ENCODE measurements around the gene MELK. TPM values are rescaled to one million over a fixed set of nuclear protein-coding genes. Genes with fewer than 3 reads are reported as not detected.

Gene MELK
- total and polyA plus RNA-seq, 2 experiments from 2014 or later, result 11.0 to 12.5 TPM

DNA sequence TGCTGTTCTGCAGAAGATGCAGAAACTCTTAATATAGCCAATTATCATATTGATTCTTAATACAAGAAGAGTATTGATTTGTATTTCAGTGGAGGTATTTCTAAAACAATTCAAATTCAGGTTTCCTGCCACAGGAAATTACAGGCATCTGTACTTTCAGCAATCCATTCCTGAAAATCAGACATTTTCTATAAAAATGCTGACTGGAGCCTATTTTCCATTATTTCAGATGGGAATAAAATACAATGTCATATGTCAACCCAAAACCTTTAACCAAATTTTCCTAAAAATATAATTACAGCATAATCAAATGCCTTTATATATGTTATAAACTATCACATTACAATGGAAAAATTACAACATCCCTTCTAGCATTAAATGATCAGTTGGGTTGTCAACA is 131.5 kb downstream of the MELK start:
- H3K27ac ChIP-seq, result no peak overlapping the region
- H3K4me1 ChIP-seq (ENCODE audit: insufficient read depth), result no peaks in the 10 kb centered on the region
- H3K36me3 ChIP-seq (replicated peaks; ENCODE audit: insufficient read depth, low read depth), result no peaks in the 10 kb centered on the region
- no peak for DNase-seq (ENCODE audit: low spot score)
- no peaks in the 10 kb centered on the region for H3K9me3 ChIP-seq (ENCODE audit: low read depth)
- no peaks in the 10 kb centered on the region for H3K27me3 ChIP-seq
- H3K4me2 ChIP-seq, result no peak overlapping the region
- H3K4me3 ChIP-seq, result no peak overlapping the region
- H3K9me2 ChIP-seq (replicated peaks; ENCODE audit: insufficient read depth), result no peaks in the 10 kb centered on the region
- no peaks in the 10 kb centered on the region for H4K20me1 ChIP-seq (ENCODE audit: insufficient read depth, poor library complexity, severe bottlenecking)
- H2AFZ ChIP-seq, result no peak overlapping the region
- TF ChIP-seq EZH2 (IDR thresholded peaks at IDR 0.05; ENCODE audit: borderline replicate concordance), result no peak
- TF ChIP-seq CTCF (IDR thresholded peaks at IDR 0.05; ENCODE audit: poor library complexity), result no peak
- no peak for TF ChIP-seq EZH2phosphoT487 (IDR thresholded peaks at IDR 0.05; ENCODE audit: low read depth, severe bottlenecking, unreplicated experiment)
- H3K79me2 ChIP-seq, result no peaks in the 10 kb centered on the region

DNA sequence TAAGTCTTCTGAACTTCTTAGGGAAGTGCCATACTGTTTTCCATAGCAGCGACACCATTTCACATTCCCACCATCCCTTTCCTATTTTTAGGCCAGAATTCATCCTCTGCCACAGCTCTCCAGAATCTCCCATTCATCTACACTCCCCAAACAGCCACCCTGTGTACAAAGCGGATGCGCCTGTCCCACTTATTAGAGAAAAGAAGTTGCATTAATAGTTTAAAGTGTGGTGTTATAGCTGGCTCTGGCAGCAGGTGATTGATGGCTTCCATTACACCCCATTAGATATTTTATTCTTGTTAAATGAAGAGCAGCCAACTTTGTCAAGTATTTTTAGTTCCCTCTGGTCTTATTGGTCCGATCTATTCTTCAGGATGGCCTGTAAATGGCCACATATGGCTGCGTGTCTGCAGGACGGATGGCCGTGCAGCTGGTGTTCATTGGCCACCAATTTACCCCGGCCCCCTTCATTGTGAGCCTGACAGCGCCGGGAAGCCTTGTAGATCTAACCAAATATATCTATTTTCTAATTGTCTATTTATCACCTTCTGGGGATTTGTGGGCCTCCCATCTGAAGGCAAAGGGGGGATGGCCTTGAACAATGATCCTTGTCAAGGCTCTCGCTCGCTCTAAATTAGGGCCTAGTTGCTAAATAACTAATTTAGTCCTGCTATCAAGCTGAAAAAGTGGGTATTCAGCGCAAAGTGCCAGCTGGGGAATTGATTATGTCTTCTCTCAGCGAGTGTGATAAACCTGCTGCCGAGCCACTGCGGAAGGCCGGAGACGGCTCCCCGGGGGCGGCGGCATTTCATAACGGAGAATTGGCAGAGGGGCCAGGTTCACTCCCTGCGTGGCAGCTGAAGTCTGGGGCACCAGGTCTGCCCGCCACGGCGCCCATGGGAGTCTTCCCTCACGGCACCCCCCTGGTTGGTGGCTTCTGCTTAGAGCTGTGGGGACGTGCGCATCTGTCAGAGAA is 141.1 kb downstream of the MELK start:
- Histone ChIP-seq H3K9me2 (replicated peaks; ENCODE audit: insufficient read depth) (no peaks in the 10 kb centered on the region), H3K4me1 (ENCODE audit: insufficient read depth) (no peaks in the 10 kb centered on the region), H4K20me1 (ENCODE audit: insufficient read depth, poor library complexity, severe bottlenecking) (no peaks in the 10 kb centered on the region), H3K4me2 (no peak overlapping the region), H3K79me2 (no peaks in the 10 kb centered on the region), H3K27me3 (peaks cover 6% of the 10 kb centered on the region), H3K36me3 (replicated peaks; ENCODE audit: insufficient read depth, low read depth) (no peaks in the 10 kb centered on the region), H3K9me3 (ENCODE audit: low read depth) (no peaks in the 10 kb centered on the region), H3K4me3 (no peak overlapping the region), H3K27ac (no peak overlapping the region), H2AFZ (no peak overlapping the region)
- no peak for DNase-seq (ENCODE audit: low spot score)
- no peak for TF ChIP-seq EZH2 (IDR thresholded peaks at IDR 0.05; ENCODE audit: borderline replicate concordance)
- 95% methylated on average over 29 of the region's 29 CpGs for WGBS (ENCODE audit: low lambda C conversion rate, missing lambda C conversion rate)

GRCh38 chr9:36716496-36716895 is 143.8 kb downstream of the MELK start:
- H3K4me1 ChIP-seq (ENCODE audit: insufficient read depth), result no peaks in the 10 kb centered on the region
- H3K9me2 ChIP-seq (replicated peaks; ENCODE audit: insufficient read depth), result no peaks in the 10 kb centered on the region
- DNase-seq (ENCODE audit: low spot score), result no peak
- H2AFZ ChIP-seq, result no peak overlapping the region
- H3K9me3 ChIP-seq (ENCODE audit: low read depth), result no peaks in the 10 kb centered on the region
- no peaks in the 10 kb centered on the region for H3K36me3 ChIP-seq (replicated peaks; ENCODE audit: insufficient read depth, low read depth)
- H3K27me3 ChIP-seq, result peaks cover 6% of the 10 kb centered on the region
- H3K79me2 ChIP-seq, result no peaks in the 10 kb centered on the region
- TF ChIP-seq CTCF (IDR thresholded peaks at IDR 0.05; ENCODE audit: poor library complexity) (no peak), EZH2phosphoT487 (IDR thresholded peaks at IDR 0.05; ENCODE audit: low read depth, severe bottlenecking, unreplicated experiment) (no peak), EZH2 (IDR thresholded peaks at IDR 0.05; ENCODE audit: borderline replicate concordance) (no peak)
- WGBS (ENCODE audit: low lambda C conversion rate, missing lambda C conversion rate), result 56% methylated on average over 2 of the region's 2 CpGs
- no peaks in the 10 kb centered on the region for H4K20me1 ChIP-seq (ENCODE audit: insufficient read depth, poor library complexity, severe bottlenecking)
- H3K27ac ChIP-seq, result no peak overlapping the region
- H3K4me2 ChIP-seq, result no peak overlapping the region
- H3K4me3 ChIP-seq, result no peak overlapping the region

- H3K4me3 ChIP-seq, result no peak overlapping the region
These were observed 144.6 kb downstream of the MELK start for GRCh38 chr9:36717276-36717675.

More at GRCh38 chr9:36717276-36717675, 144.6 kb downstream of the MELK start:
- 68% methylated on average over 3 of the region's 3 CpGs for WGBS (ENCODE audit: low lambda C conversion rate, missing lambda C conversion rate)
- H3K9me2 ChIP-seq (replicated peaks; ENCODE audit: insufficient read depth), result no peaks in the 10 kb centered on the region
- H2AFZ ChIP-seq, result no peak overlapping the region
- no peaks in the 10 kb centered on the region for H4K20me1 ChIP-seq (ENCODE audit: insufficient read depth, poor library complexity, severe bottlenecking)
- DNase-seq (ENCODE audit: low spot score), result no peak
- no peaks in the 10 kb centered on the region for H3K9me3 ChIP-seq (ENCODE audit: low read depth)
- TF ChIP-seq EZH2phosphoT487 (IDR thresholded peaks at IDR 0.05; ENCODE audit: low read depth, severe bottlenecking, unreplicated experiment), result no peak
- TF ChIP-seq EZH2 (IDR thresholded peaks at IDR 0.05; ENCODE audit: borderline replicate concordance), result no peak
- TF ChIP-seq CTCF (IDR thresholded peaks at IDR 0.05; ENCODE audit: poor library complexity), result no peak
- H3K4me2 ChIP-seq, result no peak overlapping the region
- H3K79me2 ChIP-seq, result no peaks in the 10 kb centered on the region
- no peaks in the 10 kb centered on the region for H3K4me1 ChIP-seq (ENCODE audit: insufficient read depth)
- H3K36me3 ChIP-seq (replicated peaks; ENCODE audit: insufficient read depth, low read depth), result no peaks in the 10 kb centered on the region
- H3K27me3 ChIP-seq, result peaks cover 6% of the 10 kb centered on the region
- no peak overlapping the region for H3K27ac ChIP-seq

All from hepatocyte (in vitro differentiated cells).